ENCODE results near the gene RHBDL1. TPM values are rescaled to one million over a fixed set of nuclear protein-coding genes. Genes with fewer than 3 reads are reported as not detected.

The RHBDL1 gene
- total and polyA plus RNA-seq, 7 donors = 0.06 to 0.42 (median 0.13) TPM

- no peaks in the 10 kb centered on the region for H3K9me3 ChIP-seq
- WGBS, 3 donors = 60 to 73% (median 63%) methylated on average over 3 to 4 of the region's 4 CpGs
- DNase-seq (no peak), ATAC-seq (no peak)
- H3K4me1 ChIP-seq = no peaks in the 10 kb centered on the region
- intact Hi-C loops (cut with DNase I) = no loop called here
- no peak for TF ChIP-seq CTCF (IDR thresholded peaks at IDR 0.05)
- H3K4me3 ChIP-seq = no peak overlapping the region
- H3K36me3 ChIP-seq (ENCODE audit: insufficient read depth in 1 of 2, low read depth in 1 of 2) = no peaks in the 10 kb centered on the region
- H3K27ac ChIP-seq = no peak overlapping the region
- peaks cover 0 to 70% (median 39%) of the 10 kb centered on the region in 3 donors for H3K27me3 ChIP-seq (ENCODE audit: insufficient read depth in 3 of 3, low read length in 2 of 3)
These were observed 33.5 kb downstream of the RHBDL1 start for GRCh38 chr16:708959-709358.

DNA sequence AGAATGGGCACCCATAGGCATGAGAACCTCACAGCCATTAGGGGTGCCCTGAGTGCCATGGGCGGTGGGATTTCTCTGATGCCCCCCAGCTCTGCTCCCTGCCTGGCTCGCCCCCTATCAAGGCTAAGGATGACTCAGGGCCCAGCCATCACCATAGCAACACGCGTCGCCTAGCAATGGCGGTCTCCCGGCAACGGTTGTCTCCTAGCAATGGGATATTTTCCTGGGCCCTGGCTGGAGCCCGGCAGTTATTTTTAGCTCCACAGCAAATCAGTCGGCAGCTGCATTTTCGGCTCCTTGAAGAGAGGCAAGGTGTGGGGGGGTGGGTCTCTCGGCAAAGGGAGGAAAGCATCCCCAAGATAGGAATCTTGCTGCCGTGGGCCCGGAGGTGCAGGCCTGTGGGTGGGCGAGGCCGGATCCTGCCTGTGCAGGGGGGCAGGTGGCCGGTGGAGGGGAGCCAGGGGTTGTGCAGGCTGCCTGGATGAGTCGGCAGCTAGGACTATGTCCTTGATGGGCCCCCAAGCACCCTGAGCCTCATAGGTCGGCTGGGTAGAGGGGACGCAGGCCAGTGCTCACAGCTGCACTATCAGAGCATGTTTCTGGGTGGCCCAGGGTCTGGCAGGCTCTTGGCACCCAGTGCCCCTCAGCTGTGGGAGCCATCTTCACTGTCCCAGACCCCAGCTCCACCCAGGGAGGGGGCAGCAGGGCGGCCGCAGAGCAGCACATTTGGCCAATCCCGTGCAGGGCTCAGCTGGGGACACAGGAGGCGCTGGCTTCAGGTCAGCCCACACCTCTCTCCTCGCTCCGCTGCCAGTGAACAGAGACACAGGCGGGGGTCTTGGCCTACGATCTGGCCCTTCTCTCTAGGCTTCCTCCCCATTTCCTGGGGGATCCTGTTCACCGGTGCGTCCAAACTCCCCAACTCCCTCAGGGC is 34.4 kb downstream of the RHBDL1 start:
- WGBS, 3 donors = 13 to 17% (median 15%) methylated on average over 26 to 30 of the region's 30 CpGs
- Histone ChIP-seq H3K36me3 (ENCODE audit: insufficient read depth in 1 of 2, low read depth in 1 of 2) (no peaks in the 10 kb centered on the region), H3K27ac (no peak overlapping the region), H3K27me3 (ENCODE audit: insufficient read depth in 3 of 3, low read length in 2 of 3) (peaks cover 0 to 61% (median 37%) of the 10 kb centered on the region in 3 donors), H3K4me3 (no peak overlapping the region), H3K4me1 (no peaks in the 10 kb centered on the region), H3K9me3 (no peaks in the 10 kb centered on the region)
- no peak for TF ChIP-seq CTCF (IDR thresholded peaks at IDR 0.05)
- DNase-seq = no peak
- peak in 1 of 4 donors; percentile 27 for ATAC-seq
- intact Hi-C loops (cut with DNase I) = loop anchor here (2.0 to 5.0 kb wide), 4 partner anchors 75 to 347 kb away; partner anchors contain the start of genes CHTF18 (in 1 of the 2) and RPUSD1 (in 1 of the 2)

- TF ChIP-seq CTCF (IDR thresholded peaks at IDR 0.05) = no peak
- H3K27ac ChIP-seq = no peak overlapping the region
- H3K4me3 ChIP-seq = no peak overlapping the region
- ATAC-seq (no peak), DNase-seq (no peak)
- H3K4me1 ChIP-seq = no peaks in the 10 kb centered on the region
- WGBS, 3 donors = 43 to 52% (median 44%) methylated on average over 21 of the region's 21 CpGs
- H3K27me3 ChIP-seq (ENCODE audit: insufficient read depth in 3 of 3, low read length in 2 of 3) = peaks cover 0 to 54% (median 33%) of the 10 kb centered on the region in 3 donors
- no peaks in the 10 kb centered on the region for H3K9me3 ChIP-seq
- H3K36me3 ChIP-seq (ENCODE audit: insufficient read depth in 1 of 2, low read depth in 1 of 2) = no peaks in the 10 kb centered on the region
- intact Hi-C loops (cut with DNase I) = loop anchor here (1.0 to 5.0 kb wide), 5 partner anchors 31 to 347 kb away; partner anchors contain the start of genes CHTF18 (in 1 of the 2) and RPUSD1 (in 1 of the 2)
These were observed 35.1 kb downstream of the RHBDL1 start for GRCh38 chr16:710500-711075.

GRCh38 chr16:711084-711483 is 35.6 kb downstream of the RHBDL1 start:
- ATAC-seq (no peak), DNase-seq (no peak)
- no peaks in the 10 kb centered on the region for H3K36me3 ChIP-seq (ENCODE audit: insufficient read depth in 1 of 2, low read depth in 1 of 2)
- peaks cover 4% of the 10 kb centered on the region for H3K4me1 ChIP-seq
- H3K4me3 ChIP-seq = no peak overlapping the region
- H3K9me3 ChIP-seq = no peaks in the 10 kb centered on the region
- WGBS, 3 donors = 70 to 83% (median 73%) methylated on average over 12 of the region's 12 CpGs
- TF ChIP-seq CTCF (IDR thresholded peaks at IDR 0.05) = no peak
- no peak overlapping the region for H3K27ac ChIP-seq
- intact Hi-C loops (cut with DNase I) = loop anchor here (1.0 to 5.0 kb wide), 5 partner anchors 30 to 346 kb away; partner anchors contain the start of genes CHTF18 (in 1 of the 2) and RPUSD1 (in 1 of the 2)
- peaks cover 0 to 51% (median 29%) of the 10 kb centered on the region in 3 donors for H3K27me3 ChIP-seq (ENCODE audit: insufficient read depth in 3 of 3, low read length in 2 of 3)
